ENCODE results near the gene LIPE. TPM values are rescaled to one million over a fixed set of nuclear protein-coding genes. Genes with fewer than 3 reads are reported as not detected.

LIPE gene
- total RNA-seq, 1 experiment from 2014 or later: 2.1 TPM

- Histone ChIP-seq H2AFZ (ENCODE audit: low read length) (peak overlapping the region; percentile 96), H3K9me3 (ENCODE audit: low read length) (no peaks in the 10 kb centered on the region), H3K27me3 (ENCODE audit: low read length) (no peaks in the 10 kb centered on the region), H3K9me2 (replicated peaks; ENCODE audit: low read length) (no peaks in the 10 kb centered on the region), H3K27ac (ENCODE audit: low read length) (no peak overlapping the region), H4K20me1 (ENCODE audit: low read length) (no peaks in the 10 kb centered on the region), H3K79me2 (ENCODE audit: low read length) (no peaks in the 10 kb centered on the region), H3K4me3 (ENCODE audit: low read length) (peak overlapping the region; percentile 72), H3K4me2 (ENCODE audit: low read length) (peak overlapping the region; percentile 86), H3K36me3 (ENCODE audit: low read depth, low read length) (no peaks in the 10 kb centered on the region), H3K9ac (ENCODE audit: low read length) (peak overlapping the region; percentile 2; the same call in 1 of the 2 replicates), H3K4me1 (ENCODE audit: insufficient read depth, low read length) (peaks cover 28% of the 10 kb centered on the region), H3F3A (ENCODE audit: low read length, unreplicated experiment) (no peaks in the 10 kb centered on the region)
- TF ChIP-seq EZH2phosphoT487 (IDR thresholded peaks at IDR 0.05; ENCODE audit: borderline replicate concordance, low read length) (no peak), CTCF (conservative IDR thresholded peaks at IDR 0.05; ENCODE audit: low read depth, low read length) (no peak), EZH2 (IDR thresholded peaks at IDR 0.05; ENCODE audit: low read length, unreplicated experiment) (no peak)
- no TSS peak for BruUV-seq (replicated peaks)
- DNase-seq: peak; percentile 81
- intact Hi-C loops (cut with micrococcal nuclease): no loop called here
- POLR2A ChIA-PET (ENCODE audit: unreplicated experiment): interaction anchor here (0.5 kb wide), 1 partner anchor 181 kb away, joined by 4 read pairs; no protein-coding TSS in a partner anchor
- CTCF ChIA-PET: no interaction called here
- ATAC-seq: peak; percentile 92
These were observed 3.5 kb downstream of the LIPE start for GRCh38 chr19:42423462-42424344.

DNA sequence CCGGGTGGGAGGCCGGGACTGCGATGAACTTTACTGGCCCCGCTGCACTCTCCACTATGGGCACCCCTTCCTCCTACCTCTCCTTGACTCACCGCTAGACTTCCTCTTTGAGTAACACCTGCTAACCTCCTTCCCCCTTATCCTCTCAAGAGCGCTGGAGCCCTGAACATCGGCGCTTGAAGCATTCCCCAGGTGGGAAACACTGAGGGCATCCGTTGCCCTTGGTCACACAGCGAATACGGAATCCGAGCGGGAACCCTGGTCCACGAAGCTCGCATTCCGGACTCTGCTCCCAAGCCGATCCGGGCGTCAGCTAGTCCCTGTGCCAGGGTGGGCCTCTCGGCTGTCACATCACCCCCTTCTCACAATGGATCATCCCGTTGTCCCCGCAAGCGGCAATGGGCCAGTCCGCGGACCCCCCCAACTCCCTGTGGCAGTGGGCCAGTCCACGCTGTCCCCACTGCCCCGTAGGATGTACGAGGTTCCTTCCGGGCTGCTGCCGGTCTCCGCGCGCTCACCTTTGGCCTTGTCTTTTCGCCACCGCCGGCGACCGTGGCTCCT, 4.2 kb downstream of the LIPE start:
- Histone ChIP-seq H2AFZ (ENCODE audit: low read length) (peak overlapping the region; percentile 96), H3K9me2 (replicated peaks; ENCODE audit: low read length) (no peaks in the 10 kb centered on the region), H3K27me3 (ENCODE audit: low read length) (no peaks in the 10 kb centered on the region), H3K36me3 (ENCODE audit: low read depth, low read length) (no peaks in the 10 kb centered on the region), H3K9me3 (ENCODE audit: low read length) (no peaks in the 10 kb centered on the region), H3K4me3 (ENCODE audit: low read length) (peak overlapping the region; percentile 72), H3K27ac (ENCODE audit: low read length) (no peak overlapping the region), H3F3A (ENCODE audit: low read length, unreplicated experiment) (no peaks in the 10 kb centered on the region), H3K79me2 (ENCODE audit: low read length) (no peaks in the 10 kb centered on the region), H3K9ac (ENCODE audit: low read length) (peak overlapping the region; percentile 2; the same call in 1 of the 2 replicates), H3K4me1 (ENCODE audit: insufficient read depth, low read length) (peaks cover 28% of the 10 kb centered on the region), H3K4me2 (ENCODE audit: low read length) (peak overlapping the region; percentile 86), H4K20me1 (ENCODE audit: low read length) (no peaks in the 10 kb centered on the region)
- TF ChIP-seq CTCF (conservative IDR thresholded peaks at IDR 0.05; ENCODE audit: low read depth, low read length): no peak
- no peak for TF ChIP-seq EZH2 (IDR thresholded peaks at IDR 0.05; ENCODE audit: low read length, unreplicated experiment)
- BruUV-seq (replicated peaks): TSS peak; percentile 24
- CTCF ChIA-PET: no interaction called here
- ATAC-seq (no peak), DNase-seq (no peak)
- POLR2A ChIA-PET (ENCODE audit: unreplicated experiment): interaction anchor here (0.5 kb wide), 1 partner anchor 180 kb away, joined by 4 read pairs; no protein-coding TSS in a partner anchor
- intact Hi-C loops (cut with micrococcal nuclease): no loop called here

Data from PC-3 (cell line).